SK-N-MC (cell line): ENCODE data around the gene DAAM2.

ENCODE experiments used
- DNase-seq: peaks from one replicate; pipeline ENCODE4 v3.0.0-alpha.2; 2011; ENCODE audit warnings: low read depth, low spot score
- H3K27ac ChIP-seq: fragments of 200-600 bp; sonication (generic); 2 replicates; pipeline ENCODE4 v1.5.1; 2016; ENCODE audit warnings: mixed run types
- H3K36me3 ChIP-seq: fragments of 200-600 bp; sonication (generic); 2 replicates; pipeline ENCODE4 v1.6.1; 2017; ENCODE audit warnings: antibody characterized with exemption, low read length, mixed read lengths; ENCODE audit not compliant: insufficient read depth
- H3K4me3 ChIP-seq: fragments of 200-600 bp; sonication (generic); 2 replicates; pipeline ENCODE4 v1.5.1; 2016
- H3K9ac ChIP-seq: fragments of 200-600 bp; sonication (generic); 2 replicates; pipeline ENCODE4 v1.8.0; 2017; ENCODE audit warnings: mixed run types, mixed read lengths; ENCODE audit not compliant: insufficient read length
- H3K9me3 ChIP-seq: fragments of 200-600 bp; sonication (generic); 2 replicates; pipeline ENCODE4 v1.6.1; 2017; ENCODE audit warnings: low read depth, mild to moderate bottlenecking, antibody characterized with exemption, low read length, moderate library complexity, mixed read lengths
- EZH2 ChIP-seq: fragments of 200-600 bp; sonication (generic); IDR thresholded peaks from one replicate; pipeline ENCODE4 v1.6.1; 2017; ENCODE audit warnings: antibody characterized with exemption
- FOXP2 ChIP-seq: optimal IDR thresholded peaks from 2 replicates; pipeline ENCODE3; 2011; ENCODE audit warnings: mild to moderate bottlenecking, moderate library complexity; ENCODE audit not compliant: insufficient read depth; ENCODE audit errors: extremely low read length, control extremely low read depth
- POLR2AphosphoS5 ChIP-seq: IDR thresholded peaks from 2 replicates; pipeline ENCODE4 v1.6.1; 2012; ENCODE audit warnings: mild to moderate bottlenecking, low read depth, low read length, borderline replicate concordance

Gene DAAM2

DNA sequence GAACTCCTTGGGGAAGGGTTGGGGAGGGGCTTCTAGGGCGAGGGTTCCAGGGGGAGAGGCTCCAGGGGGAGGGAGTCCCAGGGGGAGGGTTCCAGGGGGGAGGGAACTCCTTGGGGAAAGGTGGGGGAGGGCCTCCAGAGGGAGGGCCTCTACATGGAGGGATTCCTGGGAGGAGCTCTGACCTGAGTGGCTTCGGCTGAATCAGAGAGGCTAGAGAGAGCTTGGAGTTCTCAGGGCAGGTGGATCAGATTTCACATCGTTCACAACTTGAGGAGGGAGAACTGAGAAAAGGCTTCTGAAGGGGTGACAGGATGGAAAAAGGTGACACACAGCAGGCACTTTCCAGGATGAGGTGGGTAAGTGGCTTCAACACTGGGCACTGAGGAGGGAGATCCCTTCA lies 49.1 kb downstream of the DAAM2 start:
- Histone ChIP-seq H3K27ac (no peak overlapping the region), H3K9ac (no peak overlapping the region), H3K4me3 (no peak overlapping the region), H3K36me3 (no peaks in the 10 kb centered on the region; the same call in 1 of the 2 replicates), H3K9me3 (no peaks in the 10 kb centered on the region)
- no peak for DNase-seq
- no peak for TF ChIP-seq EZH2
- TF ChIP-seq POLR2AphosphoS5 = no peak
- TF ChIP-seq FOXP2 = no peak

DNA sequence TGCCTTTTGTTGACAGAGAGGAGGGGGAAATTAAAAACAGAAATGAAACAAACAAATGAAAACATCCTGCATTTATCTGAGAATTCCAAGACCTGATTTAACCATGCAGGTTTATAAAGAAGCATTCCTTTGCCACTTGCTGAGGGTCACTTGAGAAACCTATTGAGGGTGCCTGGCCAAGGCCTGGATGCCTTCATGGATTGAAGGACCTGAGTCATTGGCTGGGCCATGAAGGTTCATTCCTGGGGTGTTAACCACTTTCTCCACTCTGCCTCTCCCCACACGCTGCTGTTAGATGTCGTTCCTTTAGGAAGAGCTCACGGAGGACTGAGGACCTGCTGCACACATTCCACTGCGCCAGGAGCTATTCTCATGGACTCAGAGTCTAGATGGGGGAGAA lies 49.7 kb downstream of the DAAM2 start:
- TF ChIP-seq FOXP2 = no peak
- TF ChIP-seq EZH2 = no peak
- no peak for TF ChIP-seq POLR2AphosphoS5
- Histone ChIP-seq H3K36me3 (no peaks in the 10 kb centered on the region; the same call in 1 of the 2 replicates), H3K9ac (no peak overlapping the region), H3K9me3 (no peaks in the 10 kb centered on the region), H3K27ac (no peak overlapping the region), H3K4me3 (no peak overlapping the region)
- DNase-seq = no peak

DNA sequence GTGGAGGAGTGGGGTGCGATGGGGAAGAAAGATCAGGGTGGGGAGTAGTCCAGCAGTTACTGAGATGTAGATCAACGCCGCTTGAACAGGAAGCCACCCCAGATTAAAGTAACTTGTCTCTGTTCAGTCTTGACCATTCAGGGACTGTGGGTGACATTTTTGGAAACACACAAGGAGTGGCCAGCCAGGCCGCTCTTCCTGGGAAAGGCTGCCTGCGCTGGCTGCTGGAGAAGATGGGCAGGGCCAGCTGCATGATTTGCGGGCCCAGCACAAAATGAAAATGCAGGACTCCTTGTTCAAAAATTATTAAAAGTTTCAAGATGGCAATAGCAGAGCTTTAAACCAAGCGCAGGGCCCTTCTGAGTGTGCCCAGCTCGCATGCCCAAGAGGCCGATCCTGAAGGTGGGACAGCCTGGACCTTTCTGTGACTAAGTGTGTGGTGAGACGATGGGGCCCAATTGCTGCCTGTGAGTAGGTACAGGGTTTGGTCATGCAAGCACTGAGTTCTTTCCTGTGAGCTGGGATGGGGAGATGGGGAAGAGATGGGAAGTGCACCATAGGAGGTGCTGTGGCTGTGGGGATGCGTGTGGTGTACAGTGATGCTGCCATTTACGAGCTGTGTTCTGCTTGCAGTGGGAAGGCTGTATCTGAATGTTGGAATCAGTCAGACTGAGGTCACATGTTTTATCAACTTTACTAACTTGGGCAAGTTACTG lies 51.3 kb downstream of the DAAM2 start:
- Histone ChIP-seq H3K4me3 (no peak overlapping the region), H3K27ac (peak overlapping the region; percentile 46; the same call in 1 of the 2 replicates), H3K36me3 (no peaks in the 10 kb centered on the region; the same call in 1 of the 2 replicates), H3K9me3 (no peaks in the 10 kb centered on the region), H3K9ac (no peak overlapping the region)
- no peak for DNase-seq
- no peak for TF ChIP-seq EZH2
- no peak for TF ChIP-seq FOXP2
- TF ChIP-seq POLR2AphosphoS5 = no peak

DNA sequence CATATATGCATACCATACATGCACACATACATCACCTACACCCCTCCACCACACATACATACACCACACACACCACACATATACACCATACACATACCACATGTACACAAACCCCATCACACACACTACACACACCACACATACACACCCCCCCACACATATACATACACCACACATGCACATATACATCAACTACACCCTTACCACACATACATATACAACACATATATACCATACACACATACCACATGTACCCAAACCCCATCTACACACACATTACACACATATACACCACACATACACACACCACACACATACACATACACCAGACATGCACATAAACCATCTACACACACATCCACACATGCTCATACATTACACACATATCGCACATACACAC lies 52.7 kb downstream of the DAAM2 start:
- Histone ChIP-seq H3K4me3 (no peak overlapping the region), H3K9me3 (no peaks in the 10 kb centered on the region), H3K27ac (no peak overlapping the region), H3K36me3 (no peaks in the 10 kb centered on the region; the same call in 1 of the 2 replicates), H3K9ac (no peak overlapping the region)
- no peak for DNase-seq
- TF ChIP-seq EZH2 (no peak), POLR2AphosphoS5 (no peak), FOXP2 (no peak)

DNA sequence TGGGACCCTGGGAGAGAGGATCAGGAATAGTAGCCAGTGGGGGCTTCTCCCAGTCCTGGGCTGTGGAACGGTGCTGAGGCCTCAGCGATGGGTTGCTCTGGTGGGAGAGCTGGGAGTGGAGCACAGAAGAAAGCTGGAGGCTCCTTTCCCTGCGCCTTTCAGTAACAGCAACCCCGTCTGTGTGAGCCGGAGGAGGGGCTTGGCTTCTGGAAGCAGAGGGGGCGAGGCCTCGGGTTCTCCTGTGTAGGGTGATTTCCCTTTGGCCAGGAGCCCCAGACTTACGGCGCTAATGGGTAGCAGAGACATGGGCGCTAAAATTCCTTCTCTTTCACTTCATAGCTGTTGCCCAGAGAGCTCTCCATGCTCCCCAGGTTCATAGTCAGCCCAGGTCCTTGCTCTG lies 55.0 kb downstream of the DAAM2 start:
- H3K27ac ChIP-seq = no peak overlapping the region
- H3K4me3 ChIP-seq = no peak overlapping the region
- TF ChIP-seq EZH2 (no peak), FOXP2 (no peak), POLR2AphosphoS5 (no peak)
- no peaks in the 10 kb centered on the region; the same call in 1 of the 2 replicates for H3K36me3 ChIP-seq
- no peak overlapping the region for H3K9ac ChIP-seq
- DNase-seq = no peak
- no peaks in the 10 kb centered on the region for H3K9me3 ChIP-seq

DNA sequence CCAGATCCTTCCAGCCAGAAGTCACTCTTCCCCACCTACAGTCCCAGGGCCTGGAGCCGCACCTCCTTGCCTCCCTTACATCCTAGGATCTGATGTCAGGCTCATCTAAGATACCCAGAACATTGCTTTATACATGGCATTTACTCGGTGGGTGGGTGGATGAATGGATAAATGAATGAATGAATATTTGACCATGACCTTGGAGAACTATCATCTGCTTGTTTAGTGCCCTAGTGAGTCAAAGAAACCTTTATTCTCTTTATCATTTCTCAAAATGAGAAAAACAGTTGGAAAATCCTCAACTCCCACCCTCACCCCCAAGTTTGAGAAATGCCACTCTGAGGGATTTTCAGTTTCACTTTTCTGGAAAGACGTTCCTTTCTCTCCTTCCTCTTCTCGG lies 56.0 kb downstream of the DAAM2 start:
- Histone ChIP-seq H3K27ac (no peak overlapping the region), H3K9ac (no peak overlapping the region), H3K4me3 (no peak overlapping the region), H3K9me3 (no peaks in the 10 kb centered on the region), H3K36me3 (no peaks in the 10 kb centered on the region; the same call in 1 of the 2 replicates)
- TF ChIP-seq POLR2AphosphoS5 = no peak
- no peak for TF ChIP-seq FOXP2
- TF ChIP-seq EZH2 = no peak
- DNase-seq = no peak

DNA sequence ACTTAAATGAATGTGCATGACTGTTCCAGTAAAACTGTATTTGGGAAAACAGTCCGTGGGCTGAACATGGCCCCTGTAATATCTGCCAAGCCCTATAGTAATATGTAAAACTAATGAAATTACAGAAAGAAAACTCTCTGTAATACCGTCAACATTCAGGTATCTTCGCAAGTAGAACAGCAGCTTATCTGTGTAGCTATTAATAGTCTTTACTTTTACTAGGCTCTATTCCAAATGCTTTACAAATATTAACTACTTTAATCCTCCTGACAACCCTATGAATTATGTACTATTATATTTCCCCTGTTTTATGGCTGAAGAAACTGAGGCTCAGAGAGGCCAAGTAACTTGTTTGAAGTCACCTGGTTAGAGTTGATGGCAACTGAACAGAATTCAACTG lies 57.1 kb downstream of the DAAM2 start:
- Histone ChIP-seq H3K9ac (no peak overlapping the region), H3K9me3 (no peaks in the 10 kb centered on the region), H3K4me3 (no peak overlapping the region), H3K27ac (no peak overlapping the region), H3K36me3 (no peaks in the 10 kb centered on the region; the same call in 1 of the 2 replicates)
- TF ChIP-seq POLR2AphosphoS5 (no peak), FOXP2 (no peak), EZH2 (no peak)
- no peak for DNase-seq

DNA sequence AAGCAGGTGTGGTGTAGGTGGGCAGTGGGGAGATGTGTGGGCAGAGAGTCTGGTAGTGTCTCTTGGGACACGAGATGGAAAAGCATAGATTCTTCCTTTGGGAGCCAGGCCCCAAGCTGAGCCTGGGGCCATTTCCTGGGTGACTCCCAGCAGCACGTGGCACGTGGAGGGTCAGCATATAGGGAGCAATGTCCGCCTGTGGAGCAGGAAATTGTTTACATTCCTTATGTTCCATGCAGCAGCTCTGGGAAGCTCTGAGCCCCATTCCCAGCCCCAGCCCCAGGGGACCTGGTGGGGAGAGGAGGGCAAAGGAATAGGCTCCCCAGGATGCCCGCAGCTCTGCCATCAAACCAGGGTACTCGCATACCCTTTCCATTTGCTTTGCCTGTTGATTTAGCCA lies 57.6 kb downstream of the DAAM2 start:
- Histone ChIP-seq H3K27ac (no peak overlapping the region), H3K36me3 (no peaks in the 10 kb centered on the region; the same call in 1 of the 2 replicates), H3K4me3 (no peak overlapping the region), H3K9ac (no peak overlapping the region), H3K9me3 (no peaks in the 10 kb centered on the region)
- no peak for TF ChIP-seq FOXP2
- no peak for TF ChIP-seq POLR2AphosphoS5
- TF ChIP-seq EZH2 = no peak
- no peak for DNase-seq

DNA sequence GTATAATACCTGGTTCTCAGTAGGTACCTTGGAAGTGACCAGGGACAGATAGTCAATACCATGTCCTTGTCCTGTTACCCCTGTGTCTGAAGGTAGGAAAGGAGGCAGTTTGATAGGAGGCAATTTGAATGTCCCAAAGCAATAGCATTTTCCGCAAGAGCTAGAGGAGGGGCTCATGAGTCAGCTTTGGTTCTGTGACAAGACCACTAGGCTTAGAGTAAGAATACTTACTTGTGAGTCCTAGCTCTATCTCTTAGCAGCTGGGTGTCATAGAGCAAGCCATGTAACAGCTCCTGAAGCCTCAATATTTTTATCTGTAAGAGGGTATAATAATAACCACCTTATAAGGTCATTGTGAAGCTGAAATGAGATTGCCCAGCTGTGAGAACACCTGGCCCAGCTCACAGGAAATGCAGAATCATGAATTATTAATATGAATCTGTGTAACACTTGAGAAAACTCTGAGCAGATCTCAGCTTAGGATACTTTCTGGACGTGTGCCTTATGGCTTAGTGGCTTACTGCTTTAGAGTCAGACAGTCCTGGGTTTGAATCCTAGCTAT lies 58.6 kb downstream of the DAAM2 start:
- Histone ChIP-seq H3K27ac (peak overlapping the region; percentile 52), H3K36me3 (no peaks in the 10 kb centered on the region; the same call in 1 of the 2 replicates), H3K9me3 (no peaks in the 10 kb centered on the region), H3K9ac (no peak overlapping the region), H3K4me3 (no peak overlapping the region)
- DNase-seq = no peak
- TF ChIP-seq FOXP2 = no peak
- no peak for TF ChIP-seq EZH2
- no peak for TF ChIP-seq POLR2AphosphoS5
